ENCODE measurements around the gene TP53I13. TPM values are rescaled to one million over a fixed set of nuclear protein-coding genes. Genes with fewer than 3 reads are reported as not detected.

TP53I13 gene
- total RNA-seq, 2 experiments from 2014 or later: 46.7 to 50.2 TPM

GRCh38 chr17:29544066-29544465 is 24.4 kb upstream of the TP53I13 start:
- ChIA-PET POLR2A (interaction anchor here (0.6 to 1.1 kb wide), 2 partner anchors 21 to 1173 kb away, joined by 3 to 4 read pairs; no protein-coding TSS in a partner anchor), CTCF (interaction anchor here (2.0 to 5.5 kb wide), 2 partner anchors 10 to 174 kb away, joined by 4 to 18 read pairs; no protein-coding TSS in a partner anchor)
- H3K9me3 Mint-ChIP-seq: no peaks in the 10 kb centered on the region
- ATAC-seq (no peak), DNase-seq (no peak)
- peaks cover 15% of the 10 kb centered on the region for H3K36me3 Mint-ChIP-seq (ENCODE audit: low read depth)
- no peaks in the 10 kb centered on the region for H3K27me3 Mint-ChIP-seq
- intact Hi-C loops (cut with micrococcal nuclease): no loop called here
- H3K4me1 Mint-ChIP-seq (ENCODE audit: low read depth): peaks cover 9% of the 10 kb centered on the region
- TF ChIP-seq CTCF (IDR thresholded peaks at IDR 0.05): no peak
- no peak overlapping the region for H3K27ac Mint-ChIP-seq
- no peak overlapping the region for H3K4me3 Mint-ChIP-seq

- no peak for TF ChIP-seq CTCF (IDR thresholded peaks at IDR 0.05)
- ChIA-PET POLR2A (no interaction called here), CTCF (interaction anchor here (1.0 to 5.5 kb wide), 3 partner anchors 12 to 176 kb away, joined by 3 to 18 read pairs (median 4); no protein-coding TSS in a partner anchor)
- Mint-ChIP-seq H3K36me3 (ENCODE audit: low read depth) (peaks cover 14% of the 10 kb centered on the region), H3K4me1 (ENCODE audit: low read depth) (peaks cover 17% of the 10 kb centered on the region), H3K9me3 (no peaks in the 10 kb centered on the region), H3K27ac (no peak overlapping the region), H3K27me3 (no peaks in the 10 kb centered on the region), H3K4me3 (no peak overlapping the region)
- intact Hi-C loops (cut with micrococcal nuclease): no loop called here
- ATAC-seq: no peak
- no peak for DNase-seq
Observed at GRCh38 chr17:29546085-29546484, 22.4 kb upstream of the TP53I13 start.

GRCh38 chr17:29546830-29547229 is 21.7 kb upstream of the TP53I13 start:
- intact Hi-C loops (cut with micrococcal nuclease): no loop called here
- CTCF ChIA-PET: interaction anchor here (5.5 kb wide), 1 partner anchor 177 kb away, joined by 18 read pairs; no protein-coding TSS in a partner anchor
- DNase-seq (no peak), ATAC-seq (no peak)
- H3K9me3 Mint-ChIP-seq: no peaks in the 10 kb centered on the region
- peaks cover 17% of the 10 kb centered on the region for H3K4me1 Mint-ChIP-seq (ENCODE audit: low read depth)
- H3K36me3 Mint-ChIP-seq (ENCODE audit: low read depth): peaks cover 14% of the 10 kb centered on the region
- no peak overlapping the region for H3K4me3 Mint-ChIP-seq
- POLR2A ChIA-PET: no interaction called here
- no peaks in the 10 kb centered on the region for H3K27me3 Mint-ChIP-seq
- peak overlapping the region; percentile 46 for H3K27ac Mint-ChIP-seq
- no peak for TF ChIP-seq CTCF (IDR thresholded peaks at IDR 0.05)

GRCh38 chr17:29549177-29549923 is 19.2 kb upstream of the TP53I13 start:
- Mint-ChIP-seq H3K4me1 (ENCODE audit: low read depth) (peaks cover 17% of the 10 kb centered on the region), H3K9me3 (no peaks in the 10 kb centered on the region), H3K27ac (no peak overlapping the region), H3K36me3 (ENCODE audit: low read depth) (peaks cover 1% of the 10 kb centered on the region), H3K4me3 (no peak overlapping the region), H3K27me3 (no peaks in the 10 kb centered on the region)
- POLR2A ChIA-PET: no interaction called here
- intact Hi-C loops (cut with micrococcal nuclease): no loop called here
- CTCF ChIA-PET: interaction anchor here (1.7 kb wide), 1 partner anchor 179 kb away, joined by 7 read pairs; no protein-coding TSS in a partner anchor
- ATAC-seq: peak; percentile 76
- no peak for TF ChIP-seq CTCF (IDR thresholded peaks at IDR 0.05)
- DNase-seq: no peak

- ChIA-PET CTCF (interaction anchor here (0.5 to 3.5 kb wide), 2 partner anchors 54 to 186 kb away, joined by 4 to 14 read pairs; no protein-coding TSS in a partner anchor), POLR2A (interaction anchor here (0.8 to 1.2 kb wide), 3 partner anchors 10 to 20 kb away, joined by 3 read pairs; no protein-coding TSS in a partner anchor)
- Mint-ChIP-seq H3K4me3 (no peak overlapping the region), H3K27ac (no peak overlapping the region), H3K27me3 (no peaks in the 10 kb centered on the region), H3K4me1 (ENCODE audit: low read depth) (peaks cover 14% of the 10 kb centered on the region), H3K9me3 (no peaks in the 10 kb centered on the region), H3K36me3 (ENCODE audit: low read depth) (no peaks in the 10 kb centered on the region)
- ATAC-seq (no peak), DNase-seq (no peak)
- intact Hi-C loops (cut with micrococcal nuclease): no loop called here
- no peak for TF ChIP-seq CTCF (IDR thresholded peaks at IDR 0.05)
Observed at GRCh38 chr17:29555840-29556239, 12.7 kb upstream of the TP53I13 start.

Data from activated CD8-positive, alpha-beta T cell treated with anti-CD3 and anti-CD28 coated beads for 36 hours (primary cell).